ENCODE measurements around the gene RAP2A. TPM values are rescaled to one million over a fixed set of nuclear protein-coding genes. Genes with fewer than 3 reads are reported as not detected.

RAP2A gene
- 4.4 to 6.5 TPM (median 6.4 TPM) in 5 replicates for total RNA-seq (2022; extraction: Qiagen RNA extraction)

DNA sequence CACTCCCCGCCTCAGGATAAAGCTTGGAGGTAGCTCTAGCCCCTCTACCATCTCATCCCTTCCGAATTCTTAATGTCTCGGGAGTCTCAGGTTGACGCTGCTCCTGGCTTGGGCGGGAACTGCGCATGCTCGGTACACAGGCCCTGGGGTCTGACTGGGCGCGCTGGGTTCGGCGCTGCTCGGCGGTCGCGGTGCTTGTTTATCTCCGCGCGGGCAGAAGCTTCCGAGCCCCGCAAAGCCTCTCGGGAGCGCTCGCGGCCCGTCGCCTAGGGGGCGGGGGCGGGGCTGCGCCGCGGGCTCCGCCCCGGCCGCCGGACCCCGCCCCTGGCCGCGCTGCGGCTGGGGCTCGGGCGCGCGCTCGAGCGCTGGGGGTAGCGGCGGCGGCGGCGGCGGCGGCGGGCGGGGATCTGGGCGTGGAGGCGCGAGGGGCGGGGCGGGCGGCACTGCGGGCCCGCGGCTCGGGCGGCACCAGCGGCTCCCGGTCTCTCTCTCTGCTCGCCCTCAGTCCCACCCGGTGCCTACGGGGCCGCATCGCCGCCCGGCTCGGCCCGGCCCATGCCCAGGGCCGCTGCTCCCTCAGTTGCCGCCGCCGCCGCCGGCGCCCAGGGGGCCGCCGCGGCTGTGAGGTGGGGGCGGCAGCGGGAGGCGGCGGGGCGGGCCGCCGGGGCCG, at the start of gene RAP2A:
TSS of gene RAP2A (plus strand) at position 443 of the 670 bp plus-strand sequence. CDS start 302 bp downstream, outside the sequence.

Other genes with a start within 250 kb of the RAP2A start
- gene MBNL2, start 211.8 kb upstream of the RAP2A start, total RNA-seq (2022; extraction: Qiagen RNA extraction), result 9.1 to 18.6 TPM (median 16.0 TPM) in 5 replicates

Data from A549 treated with dexamethasone at 1 μM for 4 hours (cell line).